ENCODE measurements around the gene PTPRT. TPM values are rescaled to one million over a fixed set of nuclear protein-coding genes. Genes with fewer than 3 reads are reported as not detected.

PTPRT gene
- total RNA-seq, 6 experiments from 2014 or later: not detected

- H3K4me3 Mint-ChIP-seq: no peak overlapping the region
- H3K9me3 Mint-ChIP-seq: peaks cover 79% of the 10 kb centered on the region
- H3K27me3 Mint-ChIP-seq (ENCODE audit: insufficient read depth): peaks cover 1% of the 10 kb centered on the region
- no peak for TF ChIP-seq CTCF (IDR thresholded peaks at IDR 0.05)
- H3K36me3 Mint-ChIP-seq (ENCODE audit: low read depth): no peaks in the 10 kb centered on the region; the same call in 1 of the 2 replicates
- no peak overlapping the region for H3K27ac Mint-ChIP-seq
- no peak for DNase-seq
- no peaks in the 10 kb centered on the region for H3K4me1 Mint-ChIP-seq (ENCODE audit: low read depth)
These were observed 1037.1 kb downstream of the PTPRT start for GRCh38 chr20:42152575-42152974.

GRCh38 chr20:42150230-42150629 is 1039.5 kb downstream of the PTPRT start:
- H3K36me3 Mint-ChIP-seq (ENCODE audit: low read depth): no peaks in the 10 kb centered on the region; the same call in 1 of the 2 replicates
- H3K4me1 Mint-ChIP-seq (ENCODE audit: low read depth): no peaks in the 10 kb centered on the region
- no peak for TF ChIP-seq CTCF (IDR thresholded peaks at IDR 0.05)
- no peak for DNase-seq
- peaks cover 74% of the 10 kb centered on the region for H3K9me3 Mint-ChIP-seq
- no peak overlapping the region for H3K4me3 Mint-ChIP-seq
- no peak overlapping the region for H3K27ac Mint-ChIP-seq
- no peaks in the 10 kb centered on the region; the same call in 1 of the 2 replicates for H3K27me3 Mint-ChIP-seq (ENCODE audit: insufficient read depth)

GRCh38 chr20:42138729-42139128 is 1051.0 kb downstream of the PTPRT start:
- Mint-ChIP-seq H3K36me3 (ENCODE audit: low read depth) (no peaks in the 10 kb centered on the region), H3K27ac (no peak overlapping the region), H3K4me3 (no peak overlapping the region), H3K27me3 (ENCODE audit: insufficient read depth) (no peaks in the 10 kb centered on the region), H3K4me1 (ENCODE audit: low read depth) (no peaks in the 10 kb centered on the region), H3K9me3 (peaks cover 60% of the 10 kb centered on the region)
- DNase-seq: no peak
- TF ChIP-seq CTCF (IDR thresholded peaks at IDR 0.05): no peak

DNA sequence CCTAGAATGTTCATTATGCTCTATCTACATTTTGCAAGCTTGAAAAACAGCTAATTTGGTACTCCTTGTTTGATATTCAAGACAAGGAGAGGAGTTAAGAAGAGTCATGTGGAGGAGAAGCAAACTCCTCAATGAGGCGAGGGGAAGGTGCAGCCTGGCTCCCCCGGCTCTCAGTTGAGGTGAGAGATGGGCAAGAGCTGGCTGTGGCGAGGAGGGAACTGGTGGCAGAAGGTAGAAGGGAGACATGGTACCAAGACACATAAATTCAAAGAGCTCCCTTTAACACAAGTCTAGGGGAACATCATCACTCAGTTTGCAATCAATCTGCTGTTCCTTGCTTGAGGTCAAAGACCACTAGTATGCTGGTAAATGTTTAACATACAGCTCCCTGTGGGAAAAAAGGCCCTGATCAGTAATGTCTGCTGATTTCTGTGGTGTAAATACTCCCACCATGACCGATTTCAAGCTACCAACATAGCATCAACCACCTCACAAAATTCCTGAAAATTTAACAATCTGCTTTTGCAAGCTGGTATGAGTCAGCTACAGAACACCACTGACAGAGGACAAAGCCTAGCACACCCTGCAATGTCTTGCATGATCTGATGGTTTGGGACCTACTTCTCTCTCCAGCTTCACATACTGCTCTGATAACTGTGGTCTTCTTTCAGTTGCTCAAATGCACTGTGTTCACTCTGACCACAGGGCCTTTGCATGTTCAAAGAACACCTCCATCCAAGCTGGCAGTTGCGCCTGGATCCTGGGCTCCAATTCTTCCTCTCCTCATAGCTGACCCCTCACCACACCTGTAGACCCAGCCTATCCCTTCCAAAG is 1055.2 kb downstream of the PTPRT start:
- Mint-ChIP-seq H3K27me3 (ENCODE audit: insufficient read depth) (no peaks in the 10 kb centered on the region), H3K27ac (no peak overlapping the region), H3K4me1 (ENCODE audit: low read depth) (no peaks in the 10 kb centered on the region), H3K4me3 (no peak overlapping the region), H3K9me3 (peaks cover 49% of the 10 kb centered on the region), H3K36me3 (ENCODE audit: low read depth) (no peaks in the 10 kb centered on the region)
- TF ChIP-seq CTCF (IDR thresholded peaks at IDR 0.05): no peak
- DNase-seq: no peak

DNA sequence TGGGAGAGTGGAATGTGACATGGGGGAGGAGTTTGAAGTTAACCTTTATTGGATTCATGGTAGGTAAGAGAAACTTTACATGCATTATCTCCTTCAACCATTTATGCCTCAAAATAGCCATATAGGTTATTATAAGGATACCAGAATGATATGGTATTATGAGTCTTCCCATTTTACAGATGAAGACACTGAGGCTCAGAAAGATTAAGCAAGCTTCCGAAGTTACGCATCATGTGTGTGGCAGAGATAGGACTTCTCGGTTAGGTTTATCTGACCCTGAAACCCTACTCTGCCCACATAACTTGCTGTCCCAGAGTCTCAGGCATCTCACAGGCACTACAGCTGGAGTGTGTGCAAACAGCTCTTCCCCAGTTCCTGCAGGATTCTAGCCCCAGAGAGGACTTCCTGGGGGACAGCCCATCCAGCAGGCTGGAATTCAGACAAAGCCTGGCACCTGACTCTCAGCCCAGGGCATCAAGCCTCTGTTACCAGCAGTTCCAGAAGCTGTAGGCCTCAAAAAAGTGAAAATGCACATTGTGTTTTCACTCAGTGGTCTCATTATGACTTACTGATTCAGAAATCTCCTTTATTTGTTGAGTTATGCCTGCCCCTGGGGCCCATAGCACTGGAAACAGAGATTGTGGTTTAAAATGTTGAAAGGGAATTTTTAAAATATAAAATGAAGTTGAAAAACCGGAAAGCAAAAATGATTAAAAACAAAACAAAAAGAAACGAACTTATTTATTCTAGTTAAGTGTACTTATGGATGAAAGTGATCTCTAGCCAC is 1058.7 kb downstream of the PTPRT start:
- TF ChIP-seq CTCF (IDR thresholded peaks at IDR 0.05): no peak
- H3K27ac Mint-ChIP-seq: no peak overlapping the region
- H3K9me3 Mint-ChIP-seq: peaks cover 51% of the 10 kb centered on the region
- no peaks in the 10 kb centered on the region for H3K36me3 Mint-ChIP-seq (ENCODE audit: low read depth)
- DNase-seq: no peak
- H3K4me3 Mint-ChIP-seq: no peak overlapping the region
- no peaks in the 10 kb centered on the region; the same call in 1 of the 2 replicates for H3K27me3 Mint-ChIP-seq (ENCODE audit: insufficient read depth)
- no peaks in the 10 kb centered on the region for H3K4me1 Mint-ChIP-seq (ENCODE audit: low read depth)
